Globus pallidus (tissue), 1 donor: ENCODE results near the gene ELL2.

Experiments
- DNase-seq: peaks from one replicate; pipeline ENCODE4 v3.0.0-alpha.2; 2015; ENCODE audit warnings: low spot score

The ELL2 gene

GRCh38 chr5:95983080-95983479 lies 21.4 kb upstream of the ELL2 start:
- no peak for DNase-seq

- no peak for DNase-seq
Observed at GRCh38 chr5:95976606-95977005, 15.0 kb upstream of the ELL2 start.

GRCh38 chr5:95975703-95976102 lies 14.1 kb upstream of the ELL2 start:
- no peak for DNase-seq

GRCh38 chr5:95973793-95974325 lies 12.2 kb upstream of the ELL2 start:
- no peak for DNase-seq

GRCh38 chr5:95972196-95972595 lies 10.5 kb upstream of the ELL2 start:
- no peak for DNase-seq

- no peak for DNase-seq
Observed at GRCh38 chr5:95970359-95970704, 8.7 kb upstream of the ELL2 start.

GRCh38 chr5:95969651-95970358 lies 8.2 kb upstream of the ELL2 start:
- DNase-seq, result no peak

GRCh38 chr5:95969055-95969454 lies 7.4 kb upstream of the ELL2 start:
- no peak for DNase-seq

- no peak for DNase-seq
Observed at GRCh38 chr5:95967236-95967635, 5.6 kb upstream of the ELL2 start.

GRCh38 chr5:95966005-95966404 lies 4.4 kb upstream of the ELL2 start:
- DNase-seq, result no peak

- no peak for DNase-seq
Observed at GRCh38 chr5:95963650-95964410, 2.2 kb upstream of the ELL2 start.

GRCh38 chr5:95962785-95963184 lies 1.1 kb upstream of the ELL2 start:
- DNase-seq, result no peak

- no peak for DNase-seq
Observed at GRCh38 chr5:95962475-95962773, 773 bp upstream of the ELL2 start.

GRCh38 chr5:95960667-95961616 lies 709 bp downstream of the ELL2 start:
- peak; percentile 80 for DNase-seq

GRCh38 chr5:95959888-95960666 lies 1.6 kb downstream of the ELL2 start:
- peak; percentile 58 for DNase-seq

GRCh38 chr5:95959051-95959887 lies 2.4 kb downstream of the ELL2 start:
- peak; percentile 45 for DNase-seq

GRCh38 chr5:95958310-95959014 lies 3.2 kb downstream of the ELL2 start:
- no peak for DNase-seq

GRCh38 chr5:95957561-95958203 lies 4.0 kb downstream of the ELL2 start:
- DNase-seq, result no peak

- no peak for DNase-seq
Observed at GRCh38 chr5:95956900-95957293, 4.8 kb downstream of the ELL2 start.
